Neural progenitor cell (in vitro differentiated cells): Measurements from ENCODE around the gene LTV1.

ENCODE experiments used
- EZH2 ChIP-seq: fragments of 200-600 bp; sonication (generic); IDR thresholded peaks from 2 replicates; pipeline ENCODE4 v1.6.1; 2017; ENCODE audit warnings: antibody characterized with exemption, mild to moderate bottlenecking, moderate library complexity
- TF ChIP-seq, protein P1 (sequence below): fragments of 200-600 bp; sonication (generic); IDR thresholded peaks from 2 replicates; pipeline ENCODE4 v1.5.1; 2017; ENCODE audit warnings: antibody characterized with exemption, mild to moderate bottlenecking

DNA sequence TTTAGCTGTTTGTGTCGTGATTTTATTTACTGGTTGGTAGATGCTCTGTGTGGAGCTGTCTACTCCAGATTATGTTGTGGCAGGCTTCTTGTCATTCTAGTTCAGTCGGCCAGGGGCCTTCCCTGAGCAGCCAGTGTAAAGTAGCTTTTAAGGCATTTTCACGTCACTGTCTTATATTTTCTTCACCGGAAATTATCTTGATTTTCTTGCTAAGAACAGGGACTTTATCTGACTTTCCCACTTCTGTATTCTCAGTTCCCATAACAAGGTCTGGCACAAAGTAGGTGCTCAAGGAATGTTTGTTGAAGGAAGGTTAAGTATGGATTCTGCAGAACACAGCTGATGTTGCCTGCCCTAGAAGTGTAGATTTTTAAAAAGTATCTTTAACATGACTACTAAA lies 868 bp downstream of the LTV1 start:
- no peak for TF ChIP-seq EZH2
- TF ChIP-seq, protein P1, sequence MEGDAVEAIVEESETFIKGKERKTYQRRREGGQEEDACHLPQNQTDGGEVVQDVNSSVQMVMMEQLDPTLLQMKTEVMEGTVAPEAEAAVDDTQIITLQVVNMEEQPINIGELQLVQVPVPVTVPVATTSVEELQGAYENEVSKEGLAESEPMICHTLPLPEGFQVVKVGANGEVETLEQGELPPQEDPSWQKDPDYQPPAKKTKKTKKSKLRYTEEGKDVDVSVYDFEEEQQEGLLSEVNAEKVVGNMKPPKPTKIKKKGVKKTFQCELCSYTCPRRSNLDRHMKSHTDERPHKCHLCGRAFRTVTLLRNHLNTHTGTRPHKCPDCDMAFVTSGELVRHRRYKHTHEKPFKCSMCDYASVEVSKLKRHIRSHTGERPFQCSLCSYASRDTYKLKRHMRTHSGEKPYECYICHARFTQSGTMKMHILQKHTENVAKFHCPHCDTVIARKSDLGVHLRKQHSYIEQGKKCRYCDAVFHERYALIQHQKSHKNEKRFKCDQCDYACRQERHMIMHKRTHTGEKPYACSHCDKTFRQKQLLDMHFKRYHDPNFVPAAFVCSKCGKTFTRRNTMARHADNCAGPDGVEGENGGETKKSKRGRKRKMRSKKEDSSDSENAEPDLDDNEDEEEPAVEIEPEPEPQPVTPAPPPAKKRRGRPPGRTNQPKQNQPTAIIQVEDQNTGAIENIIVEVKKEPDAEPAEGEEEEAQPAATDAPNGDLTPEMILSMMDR: no peak
